ENCODE measurements around the gene MPP3.
A peak's percentile ranks its signal among the peaks of the same experiment; 100 is the strongest.

The MPP3 gene

DNA sequence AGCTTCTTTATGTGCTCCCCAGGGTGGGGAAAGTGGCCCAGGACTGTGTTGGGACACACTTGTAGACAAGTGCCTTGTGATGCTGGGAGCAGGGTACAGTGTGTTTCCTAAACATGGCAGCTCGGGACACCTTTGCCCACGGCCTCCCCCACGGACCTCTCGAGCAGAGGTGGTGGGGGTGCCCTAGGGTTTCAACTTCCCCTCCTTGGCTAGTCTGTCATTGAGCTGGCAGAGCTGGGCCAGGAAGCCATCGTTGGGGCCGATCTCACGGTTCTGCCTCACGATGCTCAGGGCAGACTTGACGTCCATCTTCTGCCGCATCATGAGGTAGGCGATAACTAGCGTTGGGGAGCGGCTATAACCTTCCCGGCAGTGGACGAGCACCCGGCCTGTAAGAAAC, 63.5 kb downstream of the MPP3 start:
- DNase-seq, result no peak

GRCh38 chr17:43768943-43769342, 64.0 kb downstream of the MPP3 start:
- DNase-seq, result no peak

- peak; percentile 95 for DNase-seq
These were observed 64.6 kb downstream of the MPP3 start for GRCh38 chr17:43768382-43768781.

- DNase-seq, result no peak
These were observed 65.3 kb downstream of the MPP3 start for GRCh38 chr17:43767713-43768059.

- no peak for DNase-seq
These were observed 65.8 kb downstream of the MPP3 start for GRCh38 chr17:43767053-43767712.

GRCh38 chr17:43766413-43767052, 66.4 kb downstream of the MPP3 start:
- DNase-seq, result peak; percentile 19 to 64

DNA sequence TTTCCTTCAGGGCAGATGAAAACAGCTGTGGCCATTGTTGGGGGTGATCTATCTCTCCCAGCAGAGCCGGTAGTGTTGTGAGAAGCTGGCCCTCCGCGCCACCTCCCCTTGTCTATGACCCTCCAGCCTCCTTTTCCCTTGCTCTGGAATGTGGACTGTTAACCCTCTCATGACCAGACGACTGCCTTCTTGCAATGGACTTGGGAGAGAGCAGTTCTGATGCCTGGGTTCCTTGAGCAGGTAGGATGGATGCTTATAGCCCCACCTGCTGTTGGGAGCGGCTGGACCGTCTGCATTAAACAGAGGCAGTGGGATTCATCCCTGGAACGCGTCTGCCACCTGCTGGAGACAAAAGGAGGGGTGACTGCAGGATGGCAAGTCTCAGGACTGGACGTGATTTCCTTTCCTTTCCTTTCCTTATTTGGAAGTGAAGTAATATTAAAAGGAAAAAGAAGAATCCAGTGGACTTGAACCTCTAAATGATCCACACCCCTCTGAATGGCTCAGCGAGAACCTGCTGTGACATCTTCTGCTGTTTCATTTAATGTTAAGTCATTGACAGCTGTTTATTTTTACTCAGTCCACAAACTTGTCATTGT, 72.6 kb downstream of the MPP3 start:
- DNase-seq, result peak; percentile 77 to 83

DNA sequence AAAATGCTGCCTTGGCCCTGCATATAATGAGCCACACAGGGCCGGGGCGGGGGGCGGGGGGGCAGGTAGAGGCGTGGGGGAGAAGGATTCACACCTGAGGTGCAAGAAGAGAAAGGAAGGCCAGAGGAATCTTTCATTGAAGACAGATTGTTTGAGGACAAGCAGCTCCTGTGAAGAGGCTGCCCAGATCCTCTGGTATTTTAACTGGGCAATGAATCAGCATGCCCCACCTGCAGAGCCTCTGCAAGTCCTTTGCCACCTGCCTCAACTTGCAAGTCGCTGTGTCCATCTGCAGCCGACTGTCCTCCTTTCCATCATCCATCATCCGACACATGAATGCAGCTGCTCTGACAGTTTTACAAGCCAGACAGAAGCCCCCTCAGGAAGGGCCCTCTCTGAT, 73.1 kb downstream of the MPP3 start:
- no peak for DNase-seq

DNA sequence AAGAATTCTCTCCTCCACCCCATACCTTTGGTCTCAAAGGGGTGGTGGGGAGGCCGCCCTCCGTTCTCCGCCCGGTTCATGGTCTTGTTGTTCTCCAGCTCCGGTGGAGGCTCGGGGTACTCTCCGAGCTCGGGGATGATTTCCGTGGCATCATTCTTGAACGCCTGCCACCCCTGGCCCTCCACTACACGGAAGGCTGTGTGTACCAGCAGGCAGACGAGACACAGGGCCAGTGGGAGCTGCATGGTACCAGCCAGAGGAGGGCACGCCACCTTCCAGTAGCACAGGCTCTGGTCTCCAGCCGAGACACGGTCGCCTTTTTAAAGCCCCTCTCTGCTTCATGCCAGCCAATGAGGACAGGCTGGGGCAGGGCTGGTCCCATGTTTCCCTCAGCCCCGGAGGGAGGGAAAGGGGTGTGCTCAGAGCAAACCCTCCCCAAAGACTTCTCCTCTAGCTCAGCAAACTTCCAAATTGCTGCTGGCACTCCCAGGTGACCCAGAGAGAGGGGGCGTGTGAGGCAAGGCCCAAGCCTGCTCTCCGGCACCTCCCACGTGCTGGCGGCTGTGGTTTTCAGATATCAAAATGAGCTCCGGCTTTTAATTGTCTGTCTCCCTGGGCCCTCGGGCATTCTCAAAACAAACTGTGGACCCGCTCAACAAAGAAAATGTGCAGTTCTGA, 74.3 kb downstream of the MPP3 start, which contains the start of gene SOST:
SOST (minus strand) TSS at position 295 of the 678 bp plus-strand sequence; CDS start at position 245, 50 bp downstream.
- no peak for DNase-seq

- no peak for DNase-seq
These were observed 74.9 kb downstream of the MPP3 start for GRCh38 chr17:43758086-43758485.

DNA sequence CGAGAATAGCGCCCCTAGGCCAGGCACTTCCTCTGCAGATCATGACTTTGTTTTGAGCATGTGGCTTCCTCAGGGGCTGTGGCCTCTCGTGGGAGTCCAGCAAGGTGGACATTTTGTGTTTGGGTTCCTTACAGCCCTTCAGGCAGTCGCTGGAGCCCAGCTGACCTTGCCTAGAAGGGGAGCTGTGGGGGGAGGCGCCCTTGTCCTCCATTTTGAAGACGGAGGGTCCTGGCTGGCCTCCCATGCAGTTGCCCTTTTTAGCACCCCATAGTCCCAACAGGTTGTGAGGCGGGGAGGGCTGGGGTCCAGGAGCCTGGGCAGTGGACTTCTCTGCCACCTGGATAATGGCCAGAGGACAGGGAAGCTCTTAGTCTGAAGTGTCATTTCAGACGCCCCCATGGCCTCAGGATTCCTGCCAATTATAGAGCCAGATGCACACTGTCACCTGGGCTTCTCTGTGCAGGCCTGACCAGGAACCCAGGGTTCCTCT, 75.7 kb downstream of the MPP3 start:
- DNase-seq, result no peak

- no peak for DNase-seq
These were observed 76.7 kb downstream of the MPP3 start for GRCh38 chr17:43756201-43756600.

- no peak for DNase-seq
These were observed 77.5 kb downstream of the MPP3 start for GRCh38 chr17:43755389-43755875.

DNA sequence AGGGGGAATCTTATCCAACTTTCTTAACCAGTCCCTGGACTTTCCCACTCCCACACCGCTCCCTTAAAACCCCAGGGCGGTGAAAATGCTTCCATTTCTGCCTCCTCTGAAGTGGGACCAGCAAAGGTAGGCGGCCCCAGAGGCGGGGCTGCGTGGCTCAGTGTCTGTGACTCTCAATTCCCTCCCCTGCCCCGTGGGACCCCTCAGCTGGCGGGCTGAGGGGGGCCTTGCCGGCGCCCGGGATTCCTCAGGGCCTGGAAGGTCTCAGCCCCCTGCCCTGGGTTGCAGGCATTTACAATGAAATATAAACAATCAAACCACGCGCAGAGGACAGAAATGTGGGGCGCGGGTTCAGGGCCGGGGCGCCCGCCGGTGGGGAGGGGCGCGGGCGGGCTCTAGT, 78.0 kb downstream of the MPP3 start:
- DNase-seq, result no peak

DNA sequence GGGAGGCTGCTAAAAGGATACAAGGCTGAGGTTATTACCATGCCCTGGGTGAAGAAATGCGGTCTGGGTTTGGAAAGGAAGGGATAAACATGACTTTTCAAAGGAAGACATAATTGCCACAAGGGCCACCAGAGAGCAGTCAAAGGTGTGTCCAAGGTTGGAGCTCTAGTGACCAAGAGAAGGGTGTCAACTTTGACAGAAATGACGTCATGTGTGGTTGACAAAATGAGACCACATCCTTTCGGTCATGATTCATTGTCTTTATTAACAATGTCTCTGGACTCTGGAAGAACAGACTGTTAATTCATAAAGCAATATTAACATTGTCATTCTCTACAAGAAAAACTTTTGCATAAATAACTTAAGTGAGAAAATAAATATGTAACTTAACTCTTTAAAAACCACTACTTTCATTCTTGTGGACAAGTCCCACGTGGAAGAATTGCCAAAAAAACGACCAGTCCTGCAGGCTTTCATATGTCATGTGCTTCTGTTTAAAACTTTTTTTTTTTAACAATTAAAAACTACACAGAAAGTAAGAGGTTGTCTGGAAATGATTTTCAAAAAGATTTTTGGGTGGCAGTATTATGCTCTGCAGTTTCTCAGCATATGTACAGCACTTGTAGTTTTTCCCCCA, 79.3 kb downstream of the MPP3 start:
- DNase-seq, result no peak

Measured in Kasumi-1 (cell line).